Measurements from ENCODE around the gene MAN2C1.

MAN2C1 gene

DNA sequence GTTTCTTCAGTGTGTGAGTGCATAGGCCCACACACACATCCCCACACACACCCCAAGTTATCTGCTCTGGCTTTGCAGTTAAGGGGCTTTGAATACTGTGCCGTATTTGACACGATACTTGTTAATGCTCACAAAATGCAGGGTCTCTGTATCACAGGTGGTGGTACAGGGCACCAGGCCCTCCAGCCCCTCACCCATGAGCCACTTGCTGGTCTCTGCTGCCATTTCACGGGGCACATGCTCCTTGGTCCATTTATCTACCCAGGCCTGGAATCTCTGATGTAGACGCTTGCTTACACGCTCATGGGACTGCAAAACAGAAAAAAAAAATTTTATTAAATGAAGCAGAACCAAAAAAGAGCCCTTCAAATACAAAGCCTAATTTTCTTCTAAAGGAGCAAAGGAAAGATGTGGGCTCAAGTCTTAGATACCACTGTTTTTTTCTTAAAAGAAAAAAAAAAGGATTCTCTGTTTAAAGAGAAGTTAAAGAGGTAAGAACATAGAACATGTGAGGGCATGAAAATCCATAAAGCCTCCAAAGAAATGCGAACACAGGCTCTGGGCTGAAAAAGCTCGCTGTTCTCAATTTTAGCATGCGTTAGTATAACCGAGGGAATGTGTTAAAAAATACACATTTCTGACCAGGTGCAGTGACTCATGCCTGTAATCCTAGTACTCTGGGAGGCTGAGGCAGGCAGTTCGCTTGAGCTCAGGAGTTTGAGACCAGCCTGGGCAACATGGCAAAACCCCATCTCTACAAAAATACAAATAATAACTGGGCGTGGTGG is 3.7 kb upstream of the MAN2C1 start:
- TF ChIP-seq, protein P1, sequence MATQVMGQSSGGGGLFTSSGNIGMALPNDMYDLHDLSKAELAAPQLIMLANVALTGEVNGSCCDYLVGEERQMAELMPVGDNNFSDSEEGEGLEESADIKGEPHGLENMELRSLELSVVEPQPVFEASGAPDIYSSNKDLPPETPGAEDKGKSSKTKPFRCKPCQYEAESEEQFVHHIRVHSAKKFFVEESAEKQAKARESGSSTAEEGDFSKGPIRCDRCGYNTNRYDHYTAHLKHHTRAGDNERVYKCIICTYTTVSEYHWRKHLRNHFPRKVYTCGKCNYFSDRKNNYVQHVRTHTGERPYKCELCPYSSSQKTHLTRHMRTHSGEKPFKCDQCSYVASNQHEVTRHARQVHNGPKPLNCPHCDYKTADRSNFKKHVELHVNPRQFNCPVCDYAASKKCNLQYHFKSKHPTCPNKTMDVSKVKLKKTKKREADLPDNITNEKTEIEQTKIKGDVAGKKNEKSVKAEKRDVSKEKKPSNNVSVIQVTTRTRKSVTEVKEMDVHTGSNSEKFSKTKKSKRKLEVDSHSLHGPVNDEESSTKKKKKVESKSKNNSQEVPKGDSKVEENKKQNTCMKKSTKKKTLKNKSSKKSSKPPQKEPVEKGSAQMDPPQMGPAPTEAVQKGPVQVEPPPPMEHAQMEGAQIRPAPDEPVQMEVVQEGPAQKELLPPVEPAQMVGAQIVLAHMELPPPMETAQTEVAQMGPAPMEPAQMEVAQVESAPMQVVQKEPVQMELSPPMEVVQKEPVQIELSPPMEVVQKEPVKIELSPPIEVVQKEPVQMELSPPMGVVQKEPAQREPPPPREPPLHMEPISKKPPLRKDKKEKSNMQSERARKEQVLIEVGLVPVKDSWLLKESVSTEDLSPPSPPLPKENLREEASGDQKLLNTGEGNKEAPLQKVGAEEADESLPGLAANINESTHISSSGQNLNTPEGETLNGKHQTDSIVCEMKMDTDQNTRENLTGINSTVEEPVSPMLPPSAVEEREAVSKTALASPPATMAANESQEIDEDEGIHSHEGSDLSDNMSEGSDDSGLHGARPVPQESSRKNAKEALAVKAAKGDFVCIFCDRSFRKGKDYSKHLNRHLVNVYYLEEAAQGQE (IDR thresholded peaks at IDR 0.05; ENCODE audit: insufficient read depth in 1 of 2, low read depth in 2 of 2, low read length in 2 of 2) = no peak
- TF ChIP-seq POLR2AphosphoS5 (IDR thresholded peaks at IDR 0.05; ENCODE audit: low read depth, low read length) (no peak), FOXP2 (optimal IDR thresholded peaks at IDR 0.05; ENCODE audit: borderline replicate concordance, extremely low read depth, extremely low read length, insufficient read depth) (no peak), SIN3A (IDR thresholded peaks at IDR 0.05; ENCODE audit: borderline replicate concordance, insufficient read depth, low read length) (no peak), TAF1 (IDR thresholded peaks at IDR 0.05; ENCODE audit: borderline replicate concordance, insufficient read depth, low read length) (no peak)

DNA sequence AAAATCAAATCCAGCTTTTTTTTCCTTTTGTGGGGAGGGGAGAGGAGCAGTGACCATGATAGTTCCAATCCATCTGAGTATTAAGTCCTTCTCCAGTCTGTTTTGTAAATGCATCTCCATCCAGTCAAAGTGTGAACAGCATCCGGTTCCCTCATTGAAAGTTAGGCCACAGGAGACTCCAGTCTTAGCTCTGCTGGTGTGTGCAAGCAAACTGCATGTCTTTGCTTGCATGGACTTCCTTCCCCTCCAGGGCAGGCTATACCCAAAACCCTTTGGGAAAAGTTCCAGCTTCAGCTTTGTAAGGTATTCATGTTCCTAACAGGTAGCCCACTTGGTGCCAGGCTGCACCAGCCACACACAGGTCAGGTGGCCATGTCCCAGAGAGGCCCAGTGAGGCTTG is 3.1 kb upstream of the MAN2C1 start:
- TF ChIP-seq SIN3A (IDR thresholded peaks at IDR 0.05; ENCODE audit: borderline replicate concordance, insufficient read depth, low read length) = no peak
- TF ChIP-seq TAF1 (IDR thresholded peaks at IDR 0.05; ENCODE audit: borderline replicate concordance, insufficient read depth, low read length) = no peak
- TF ChIP-seq, protein P1 (IDR thresholded peaks at IDR 0.05; ENCODE audit: insufficient read depth in 1 of 2, low read depth in 2 of 2, low read length in 2 of 2) = no peak
- TF ChIP-seq FOXP2 (optimal IDR thresholded peaks at IDR 0.05; ENCODE audit: borderline replicate concordance, extremely low read depth, extremely low read length, insufficient read depth) = no peak
- no peak for TF ChIP-seq POLR2AphosphoS5 (IDR thresholded peaks at IDR 0.05; ENCODE audit: low read depth, low read length)

DNA sequence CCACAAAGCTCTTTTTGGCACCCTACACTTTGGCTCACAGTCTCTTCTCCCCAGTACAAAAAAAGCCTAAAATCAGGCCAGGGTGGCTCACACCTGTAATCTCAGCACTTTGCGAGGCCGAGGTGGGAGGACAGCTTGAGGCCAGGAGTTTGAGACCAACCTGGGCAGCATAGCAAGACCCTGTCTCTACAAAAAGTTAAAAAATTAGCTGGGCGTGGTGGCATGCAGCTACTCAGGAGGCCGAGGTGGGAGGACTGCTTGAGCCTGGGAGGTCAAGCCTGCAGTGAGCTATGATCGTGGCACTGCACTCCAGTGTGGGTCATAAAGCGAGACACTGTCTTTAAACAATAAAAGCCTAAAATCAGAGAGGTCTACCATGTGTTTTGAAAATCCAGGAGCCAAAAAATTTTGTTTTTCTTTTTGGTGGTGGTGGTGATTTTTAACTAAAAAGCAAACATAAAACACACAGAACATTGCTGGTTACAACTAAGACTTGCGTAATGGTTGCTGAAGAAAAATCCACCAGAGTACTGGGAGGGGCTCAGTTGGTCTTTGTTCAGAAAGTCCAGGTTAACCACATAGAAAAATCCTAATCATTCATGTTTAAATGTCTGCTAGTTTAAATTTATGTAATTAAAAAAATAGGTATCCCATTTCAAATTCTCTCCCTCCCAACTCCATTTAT is 1.6 kb upstream of the MAN2C1 start:
- TF ChIP-seq, protein P1 (IDR thresholded peaks at IDR 0.05; ENCODE audit: insufficient read depth in 1 of 2, low read depth in 2 of 2, low read length in 2 of 2) = no peak
- TF ChIP-seq POLR2AphosphoS5 (IDR thresholded peaks at IDR 0.05; ENCODE audit: low read depth, low read length) = no peak

DNA sequence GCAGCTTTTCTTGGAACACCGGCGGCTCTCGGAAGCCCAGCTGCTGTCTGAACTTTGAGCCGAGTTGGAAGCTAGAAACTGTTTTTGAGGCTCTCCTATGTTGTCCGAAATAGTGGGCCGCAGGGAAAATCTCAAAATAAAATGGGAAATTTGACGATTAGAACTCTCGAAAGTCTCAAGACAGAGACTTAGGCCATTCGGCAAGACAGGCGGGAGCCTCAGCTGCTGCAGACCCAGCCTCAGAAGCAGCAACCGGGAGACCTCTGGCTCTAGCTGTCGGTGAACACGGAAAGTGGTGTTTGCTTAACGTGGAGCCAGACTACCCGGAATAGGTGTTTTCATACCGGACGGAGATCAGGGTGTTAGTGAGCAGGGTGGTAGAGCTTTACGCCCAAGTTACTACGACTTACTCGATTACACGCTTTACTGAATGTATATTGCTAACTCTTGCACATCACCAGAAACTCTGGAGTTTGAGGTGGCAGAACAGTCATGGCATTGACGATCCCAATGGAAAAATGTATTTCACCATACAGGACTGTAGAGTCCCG is 357 bp upstream of the MAN2C1 start:
- no peak for TF ChIP-seq TAF1 (IDR thresholded peaks at IDR 0.05; ENCODE audit: borderline replicate concordance, insufficient read depth, low read length)
- TF ChIP-seq SIN3A (IDR thresholded peaks at IDR 0.05; ENCODE audit: borderline replicate concordance, insufficient read depth, low read length) = no peak
- TF ChIP-seq FOXP2 (optimal IDR thresholded peaks at IDR 0.05; ENCODE audit: borderline replicate concordance, extremely low read depth, extremely low read length, insufficient read depth) = no peak
- TF ChIP-seq, protein P1 (IDR thresholded peaks at IDR 0.05; ENCODE audit: insufficient read depth in 1 of 2, low read depth in 2 of 2, low read length in 2 of 2) = no peak
- no peak for TF ChIP-seq POLR2AphosphoS5 (IDR thresholded peaks at IDR 0.05; ENCODE audit: low read depth, low read length)

All from PFSK-1 (cell line).